CD4-positive, alpha-beta T cell treated with Interleukin-6 for 4 hours (primary cell): ENCODE measurements around the gene MED13L.
"Not testable (repeated sequence)": the region's sequence is repeated elsewhere in the genome, so short reads cannot be mapped to it uniquely, and the experiment has no call there.

Experiments
- DNase-seq: peaks from one replicate; pipeline ENCODE4 v3.0.0-alpha.2; 2020; ENCODE audit warnings: mixed read lengths

Gene MED13L

GRCh38 chr12:116303066-116303465, 25.6 kb upstream of the MED13L start:
- DNase-seq: no peak

- no peak for DNase-seq
Observed at GRCh38 chr12:116302166-116303058, 24.9 kb upstream of the MED13L start.

- no peak for DNase-seq
Observed at GRCh38 chr12:116301621-116302020, 24.1 kb upstream of the MED13L start.

- no peak for DNase-seq
Observed at GRCh38 chr12:116299665-116300328, 22.3 kb upstream of the MED13L start.

- no peak for DNase-seq
Observed at GRCh38 chr12:116299064-116299463, 21.6 kb upstream of the MED13L start.

GRCh38 chr12:116298578-116298977, 21.1 kb upstream of the MED13L start:
- DNase-seq: no peak

GRCh38 chr12:116297224-116297834, 19.8 kb upstream of the MED13L start:
- DNase-seq: no peak

- DNase-seq: no peak
Observed at GRCh38 chr12:116295327-116296263, 18.1 kb upstream of the MED13L start.

GRCh38 chr12:116294454-116295165, 17.1 kb upstream of the MED13L start:
- DNase-seq: no peak

- no peak for DNase-seq
Observed at GRCh38 chr12:116293687-116294453, 16.4 kb upstream of the MED13L start.

GRCh38 chr12:116291218-116291617, 13.7 kb upstream of the MED13L start:
- no peak for DNase-seq

GRCh38 chr12:116288735-116289134, 11.2 kb upstream of the MED13L start:
- DNase-seq: no peak

GRCh38 chr12:116287842-116288301, 10.4 kb upstream of the MED13L start:
- DNase-seq: no peak

GRCh38 chr12:116284396-116284795, 6.9 kb upstream of the MED13L start:
- DNase-seq: no peak

GRCh38 chr12:116283881-116284280, 6.4 kb upstream of the MED13L start:
- not testable (repeated sequence) for DNase-seq

- DNase-seq: no peak
Observed at GRCh38 chr12:116282371-116283286, 5.1 kb upstream of the MED13L start.

- DNase-seq: no peak
Observed at GRCh38 chr12:116280595-116281290, 3.2 kb upstream of the MED13L start.

GRCh38 chr12:116278667-116279066, 1.2 kb upstream of the MED13L start:
- DNase-seq: no peak

GRCh38 chr12:116278279-116278626, 760 bp upstream of the MED13L start:
- no peak for DNase-seq
